ENCODE data around the gene ARL3. TPM values are rescaled to one million over a fixed set of nuclear protein-coding genes. Genes with fewer than 3 reads are reported as not detected.
A peak's percentile ranks its signal among the peaks of the same experiment; 100 is the strongest.
"Not testable (repeated sequence)": the region's sequence is repeated elsewhere in the genome, so short reads cannot be mapped to it uniquely, and the experiment has no call there.

The ARL3 gene
- total RNA-seq, 4 donors from 2014 or later, result 0.87 to 5.0 (median 2.2) TPM

GRCh38 chr10:102759497-102760210 is 45.5 kb upstream of the ARL3 start:
- Histone ChIP-seq H3K36me3 (peaks cover 0 to 37% (median 0%) of the 10 kb centered on the region in 3 donors), H3K27ac (no peak overlapping the region), H3K4me3 (no peak overlapping the region), H3K27me3 (no peaks in the 10 kb centered on the region), H3K4me1 (peaks cover 8 to 66% (median 9%) of the 10 kb centered on the region in 3 donors), H3K9me3 (no peaks in the 10 kb centered on the region)
- TF ChIP-seq CTCF (IDR thresholded peaks at IDR 0.05), result no peak
- no peak for TF ChIP-seq POLR2A (IDR thresholded peaks at IDR 0.05)
- no peak for DNase-seq
- intact Hi-C loops (cut with DNase I), result loop anchor here (10.0 kb wide), 1 partner anchor 45 kb away; no protein-coding TSS in a partner anchor
- WGBS, 2 donors, result 86 to 92% methylated on average over 3 of the region's 3 CpGs

GRCh38 chr10:102758933-102759262 is 44.7 kb upstream of the ARL3 start:
- H3K4me3 ChIP-seq, H3K27me3 ChIP-seq, H3K9me3 ChIP-seq, DNase-seq: not testable (repeated sequence)
- peak overlapping the region in 3 of 4 donors; percentile 58 to 61 (median 60) for H3K27ac ChIP-seq
- H3K36me3 ChIP-seq, result peaks cover 0 to 40% (median 0%) of the 10 kb centered on the region in 3 donors
- peaks cover under 1 to 66% (median 10%) of the 10 kb centered on the region in 3 donors for H3K4me1 ChIP-seq
- intact Hi-C loops (cut with DNase I), result loop anchor here (10.0 kb wide), 1 partner anchor 46 kb away; no protein-coding TSS in a partner anchor
- 75% methylated on average over 12 of the region's 12 CpGs for WGBS, 2 donors

GRCh38 chr10:102758240-102758932 is 44.2 kb upstream of the ARL3 start:
- H3K36me3 ChIP-seq, result peaks cover 0 to 35% (median 0%) of the 10 kb centered on the region in 3 donors
- TF ChIP-seq POLR2A (IDR thresholded peaks at IDR 0.05) (no peak), CTCF (IDR thresholded peaks at IDR 0.05) (no peak)
- WGBS, 2 donors, result 85 to 86% methylated on average over 7 to 9 of the region's 9 CpGs
- intact Hi-C loops (cut with DNase I), result loop anchor here (10.0 kb wide), 1 partner anchor 46 kb away; no protein-coding TSS in a partner anchor
- peaks cover 2 to 66% (median 11%) of the 10 kb centered on the region in 3 donors for H3K4me1 ChIP-seq
- no peak overlapping the region for H3K4me3 ChIP-seq
- H3K27me3 ChIP-seq, result no peaks in the 10 kb centered on the region
- H3K27ac ChIP-seq, result peak overlapping the region in 3 of 4 donors; percentile 58 to 61 (median 60)
- no peak for DNase-seq
- H3K9me3 ChIP-seq, result no peaks in the 10 kb centered on the region

GRCh38 chr10:102757323-102757722 is 43.1 kb upstream of the ARL3 start:
- peaks cover 0 to 25% (median 0%) of the 10 kb centered on the region in 3 donors for H3K36me3 ChIP-seq
- no peaks in the 10 kb centered on the region for H3K9me3 ChIP-seq
- peaks cover 10 to 68% (median 20%) of the 10 kb centered on the region in 3 donors for H3K4me1 ChIP-seq
- H3K4me3 ChIP-seq, result no peak overlapping the region
- no peak for DNase-seq
- no peak for TF ChIP-seq CTCF (IDR thresholded peaks at IDR 0.05)
- no peak for TF ChIP-seq POLR2A (IDR thresholded peaks at IDR 0.05)
- peak overlapping the region in 1 of 4 donors; percentile 39 for H3K27ac ChIP-seq
- H3K27me3 ChIP-seq, result no peaks in the 10 kb centered on the region
- WGBS, 2 donors, result 93 to 96% methylated on average over 4 to 6 of the region's 6 CpGs
- intact Hi-C loops (cut with DNase I), result loop anchor here (10.0 kb wide), 1 partner anchor 47 kb away; no protein-coding TSS in a partner anchor

- Histone ChIP-seq H3K36me3 (peaks cover 0 to 18% (median 0%) of the 10 kb centered on the region in 3 donors), H3K9me3 (no peaks in the 10 kb centered on the region), H3K4me3 (no peak overlapping the region), H3K4me1 (peaks cover 10 to 70% (median 24%) of the 10 kb centered on the region in 3 donors), H3K27ac (peak overlapping the region; percentile 14 to 91 (median 75)), H3K27me3 (no peaks in the 10 kb centered on the region)
- DNase-seq, result no peak
- intact Hi-C loops (cut with DNase I), result loop anchor here (10.0 kb wide), 1 partner anchor 51 kb away; no protein-coding TSS in a partner anchor
- TF ChIP-seq CTCF (IDR thresholded peaks at IDR 0.05) (no peak), POLR2A (IDR thresholded peaks at IDR 0.05) (no peak)
- 63 to 89% methylated on average over 1 of the region's 1 CpG for WGBS, 2 donors
Observed at GRCh38 chr10:102753718-102754117, 39.5 kb upstream of the ARL3 start.

All from esophagus squamous epithelium (tissue), 5 donors.